Stimulated activated CD8-positive, alpha-beta memory T cell treated with anti-CD3 and anti-CD28 coated beads, Interleukin-15, amount 100 ng/mL, for 1 hour (primary cell): ENCODE results near the gene INHBB.
A peak's percentile ranks its signal among the peaks of the same experiment; 100 is the strongest.

Experiments used
- DNase-seq: peaks from one replicate; pipeline ENCODE4 v3.0.0-alpha.2; 2020; ENCODE audit warnings: low read depth

Gene INHBB

GRCh38 chr2:120343100-120343432 is 2.9 kb upstream of the INHBB start:
- no peak for DNase-seq

DNA sequence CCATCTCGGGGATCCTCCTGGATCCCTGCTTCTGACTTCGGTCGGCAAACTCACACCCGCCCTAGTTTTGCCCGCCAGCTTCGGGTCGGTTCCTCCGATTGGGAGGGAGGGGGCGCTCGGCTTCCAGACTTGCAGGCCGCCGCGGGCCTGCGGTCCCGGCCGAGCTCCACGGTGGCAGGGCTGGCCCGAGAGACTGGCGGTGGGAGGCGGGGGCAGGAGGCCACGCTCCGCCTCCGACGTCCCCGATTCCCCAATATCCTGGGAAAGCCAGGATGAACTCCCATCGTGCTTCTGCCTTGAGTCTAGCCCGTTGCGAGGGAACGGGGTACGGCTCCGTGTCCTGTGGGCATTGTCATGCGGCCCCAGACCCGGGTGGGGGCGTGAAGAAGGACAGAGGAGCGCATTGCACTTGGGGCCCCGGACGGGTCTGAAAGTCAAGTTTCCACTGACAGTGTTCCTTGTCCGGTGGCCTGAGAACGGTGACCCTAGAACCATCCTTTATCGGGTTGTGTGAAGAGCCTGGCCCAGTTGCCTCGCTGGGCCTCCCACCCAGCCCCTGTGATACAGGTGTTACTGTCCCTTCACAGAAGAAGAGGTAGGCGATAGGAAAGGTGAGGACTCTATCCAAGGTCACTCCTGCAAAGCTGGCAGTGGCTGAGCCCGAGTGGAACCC is 2.4 kb upstream of the INHBB start:
- peak; percentile 6 for DNase-seq

GRCh38 chr2:120344214-120344975 is 1.5 kb upstream of the INHBB start:
- no peak for DNase-seq

DNA sequence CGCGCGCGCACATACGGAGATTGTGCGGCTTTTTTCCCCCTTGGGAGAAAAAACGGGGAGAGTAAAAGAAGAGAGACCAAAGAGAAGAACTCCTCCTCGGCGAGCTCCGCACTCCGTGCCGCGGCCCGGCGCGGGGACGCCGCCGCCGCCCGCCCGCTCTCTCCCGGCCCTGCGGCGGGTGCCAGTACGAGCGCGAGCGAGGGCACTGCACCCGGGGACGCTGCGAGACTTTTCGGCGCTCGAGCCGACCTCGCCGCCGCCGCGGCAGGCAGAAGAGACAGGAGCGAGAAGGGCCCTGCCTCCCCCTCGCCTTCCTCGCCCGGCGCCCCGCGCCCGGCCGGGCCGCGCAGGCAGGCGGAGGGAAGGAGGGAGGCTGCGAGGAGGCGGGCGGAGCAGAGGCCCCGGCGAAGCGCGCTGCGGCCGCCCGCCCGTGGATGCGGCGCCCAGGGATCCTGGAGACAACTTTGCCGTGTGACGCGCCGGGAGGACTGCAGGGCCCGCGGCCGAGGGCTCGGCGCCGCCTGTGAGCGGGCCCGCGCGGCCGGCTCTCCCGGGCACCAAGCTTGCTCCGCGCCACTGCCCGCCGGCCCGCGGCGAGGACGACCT is 857 bp upstream of the INHBB start:
- no peak for DNase-seq

- DNase-seq = no peak
Observed at GRCh38 chr2:120345608-120346007, 328 bp upstream of the INHBB start.

DNA sequence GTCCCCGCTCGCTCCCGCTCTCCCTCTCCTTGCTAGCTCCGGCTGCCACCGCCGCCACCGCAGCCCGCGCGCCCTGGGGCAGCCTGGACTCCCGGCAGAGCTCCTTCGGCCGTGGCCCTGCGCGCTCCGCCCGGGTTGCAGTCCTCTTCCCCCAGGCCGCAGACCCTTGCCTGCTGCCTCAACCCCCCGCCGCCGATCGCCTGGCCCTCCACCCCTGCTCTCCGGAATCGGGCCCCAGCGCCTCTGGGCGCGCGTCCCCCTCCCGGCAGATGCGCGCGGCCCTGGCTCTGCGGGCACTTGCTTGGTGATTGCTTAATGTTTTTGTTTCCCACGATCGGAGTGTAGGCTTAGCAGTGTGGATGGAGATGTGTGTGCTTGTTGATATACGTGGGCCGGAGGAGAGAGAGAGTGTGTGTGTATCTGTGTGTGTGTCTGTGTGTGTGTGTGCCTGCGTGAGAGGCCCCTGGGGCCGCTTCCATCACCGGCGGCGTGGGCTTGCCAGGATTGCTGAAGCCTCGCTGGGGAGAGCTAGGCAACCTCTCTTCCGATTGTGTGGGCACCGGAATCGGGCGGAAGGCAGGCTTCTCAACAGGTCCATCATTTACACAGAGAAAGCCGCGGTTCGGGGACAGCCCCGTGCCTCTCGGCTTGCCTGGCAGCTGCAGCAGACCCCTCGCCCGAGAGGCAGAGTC is 877 bp downstream of the INHBB start:
- DNase-seq = no peak

- no peak for DNase-seq
Observed at GRCh38 chr2:120347396-120348060, 1.6 kb downstream of the INHBB start.

DNA sequence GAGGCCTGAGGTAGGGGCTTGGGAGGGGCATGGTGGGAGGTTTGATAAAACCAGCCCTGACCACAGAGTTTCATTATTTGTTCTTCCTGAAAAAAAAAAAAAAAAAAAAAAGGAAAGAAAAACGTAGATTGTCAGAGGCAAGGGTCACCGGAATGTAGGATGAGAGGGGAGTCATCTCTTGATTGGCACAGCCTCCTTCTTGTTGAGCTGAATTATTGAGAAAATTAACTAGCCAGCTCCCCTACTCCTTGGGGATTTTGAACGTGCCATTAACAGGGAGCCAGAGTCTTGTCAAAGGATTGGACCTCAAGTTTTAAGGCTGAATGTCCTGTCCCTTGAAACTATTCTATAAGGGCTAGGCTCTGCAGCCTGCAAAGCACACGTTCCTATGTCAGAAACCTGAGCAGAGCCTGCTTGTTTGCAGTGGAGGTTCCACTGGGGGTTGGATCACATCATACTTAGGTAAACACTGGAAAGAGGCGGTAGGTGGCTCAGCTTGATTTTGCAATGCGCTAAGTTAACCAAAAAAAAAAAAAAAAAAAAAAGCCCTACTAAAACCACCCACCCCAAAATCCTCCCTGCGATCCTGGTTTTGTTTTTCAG is 2.3 kb downstream of the INHBB start:
- no peak for DNase-seq

- no peak for DNase-seq
Observed at GRCh38 chr2:120348737-120349439, 3.0 kb downstream of the INHBB start.

DNA sequence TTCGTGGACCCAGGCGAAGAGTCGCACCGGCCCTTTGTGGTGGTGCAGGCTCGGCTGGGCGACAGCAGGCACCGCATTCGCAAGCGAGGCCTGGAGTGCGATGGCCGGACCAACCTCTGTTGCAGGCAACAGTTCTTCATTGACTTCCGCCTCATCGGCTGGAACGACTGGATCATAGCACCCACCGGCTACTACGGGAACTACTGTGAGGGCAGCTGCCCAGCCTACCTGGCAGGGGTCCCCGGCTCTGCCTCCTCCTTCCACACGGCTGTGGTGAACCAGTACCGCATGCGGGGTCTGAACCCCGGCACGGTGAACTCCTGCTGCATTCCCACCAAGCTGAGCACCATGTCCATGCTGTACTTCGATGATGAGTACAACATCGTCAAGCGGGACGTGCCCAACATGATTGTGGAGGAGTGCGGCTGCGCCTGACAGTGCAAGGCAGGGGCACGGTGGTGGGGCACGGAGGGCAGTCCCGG is 3.5 kb downstream of the INHBB start:
- no peak for DNase-seq

- no peak for DNase-seq
Observed at GRCh38 chr2:120350080-120350479, 4.1 kb downstream of the INHBB start.

DNA sequence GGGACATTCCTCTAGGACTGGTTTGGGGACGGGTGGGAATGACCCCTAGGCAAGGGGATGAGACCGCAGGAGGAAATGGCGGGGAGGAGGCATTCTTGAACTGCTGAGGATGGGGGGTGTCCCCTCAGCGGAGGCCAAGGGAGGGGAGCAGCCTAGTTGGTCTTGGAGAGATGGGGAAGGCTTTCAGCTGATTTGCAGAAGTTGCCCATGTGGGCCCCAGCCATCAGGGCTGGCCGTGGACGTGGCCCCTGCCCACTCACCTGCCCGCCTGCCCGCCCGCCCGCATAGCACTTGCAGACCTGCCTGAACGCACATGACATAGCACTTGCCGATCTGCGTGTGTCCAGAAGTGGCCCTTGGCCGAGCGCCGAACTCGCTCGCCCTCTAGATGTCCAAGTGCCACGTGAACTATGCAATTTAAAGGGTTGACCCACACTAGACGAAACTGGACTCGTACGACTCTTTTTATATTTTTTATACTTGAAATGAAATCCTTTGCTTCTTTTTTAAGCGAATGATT is 4.9 kb downstream of the INHBB start:
- no peak for DNase-seq

- DNase-seq = no peak
Observed at GRCh38 chr2:120352696-120353590, 7.0 kb downstream of the INHBB start.

DNA sequence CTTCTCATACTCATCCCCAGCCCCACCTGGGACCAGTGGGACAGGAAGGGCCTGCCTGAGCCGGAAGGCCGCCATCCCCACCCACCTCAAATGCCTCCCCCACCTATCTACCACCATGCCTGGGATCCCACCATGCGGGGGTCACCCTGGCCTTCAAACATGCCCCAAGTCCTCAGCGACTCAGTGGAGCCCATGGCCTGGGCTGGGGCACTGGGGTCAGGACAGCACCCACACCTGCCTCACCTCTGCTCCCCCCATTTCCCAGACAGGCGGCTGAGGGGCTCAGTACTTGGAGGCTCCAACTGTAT is 7.6 kb downstream of the INHBB start:
- no peak for DNase-seq

DNA sequence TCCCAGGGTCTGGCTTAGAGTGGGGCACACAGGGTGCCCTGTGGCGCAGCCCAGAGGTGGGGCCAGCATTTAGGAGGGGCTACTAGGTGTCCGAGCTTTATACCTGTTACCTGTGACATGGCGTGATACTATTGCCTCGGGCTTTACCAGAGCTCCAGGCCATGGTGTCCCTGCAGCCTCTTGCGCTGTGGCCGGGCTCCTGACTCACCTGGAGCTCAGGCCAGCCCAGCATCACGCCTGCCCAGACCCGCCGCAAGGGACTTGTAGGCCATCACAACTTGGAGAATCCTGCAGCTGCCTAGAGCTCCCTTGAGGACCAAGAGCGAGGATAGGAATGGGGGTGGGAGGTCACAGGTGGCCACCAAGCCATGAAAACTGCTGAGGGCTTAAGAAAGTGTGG is 8.0 kb downstream of the INHBB start:
- no peak for DNase-seq

DNA sequence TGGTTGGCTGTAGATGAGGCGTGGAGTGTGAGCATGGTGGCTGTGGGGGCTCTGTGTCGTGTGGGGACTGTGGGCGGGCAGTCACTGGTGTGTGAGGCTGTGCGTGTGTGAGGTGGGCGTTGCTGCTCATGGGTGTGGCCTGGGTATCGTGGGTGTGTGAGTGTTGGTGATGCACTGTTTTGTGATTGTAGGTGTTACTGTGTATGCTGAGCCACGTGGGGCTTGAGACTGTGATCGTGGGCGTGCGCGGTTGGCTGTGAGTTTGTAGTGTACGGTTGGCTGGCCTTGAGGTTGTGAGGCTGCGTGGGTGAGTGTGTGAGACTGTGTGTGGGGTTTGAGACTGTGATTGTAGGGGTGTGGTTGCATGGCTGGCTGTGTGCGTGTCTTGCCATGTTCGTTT is 8.5 kb downstream of the INHBB start:
- DNase-seq = no peak

DNA sequence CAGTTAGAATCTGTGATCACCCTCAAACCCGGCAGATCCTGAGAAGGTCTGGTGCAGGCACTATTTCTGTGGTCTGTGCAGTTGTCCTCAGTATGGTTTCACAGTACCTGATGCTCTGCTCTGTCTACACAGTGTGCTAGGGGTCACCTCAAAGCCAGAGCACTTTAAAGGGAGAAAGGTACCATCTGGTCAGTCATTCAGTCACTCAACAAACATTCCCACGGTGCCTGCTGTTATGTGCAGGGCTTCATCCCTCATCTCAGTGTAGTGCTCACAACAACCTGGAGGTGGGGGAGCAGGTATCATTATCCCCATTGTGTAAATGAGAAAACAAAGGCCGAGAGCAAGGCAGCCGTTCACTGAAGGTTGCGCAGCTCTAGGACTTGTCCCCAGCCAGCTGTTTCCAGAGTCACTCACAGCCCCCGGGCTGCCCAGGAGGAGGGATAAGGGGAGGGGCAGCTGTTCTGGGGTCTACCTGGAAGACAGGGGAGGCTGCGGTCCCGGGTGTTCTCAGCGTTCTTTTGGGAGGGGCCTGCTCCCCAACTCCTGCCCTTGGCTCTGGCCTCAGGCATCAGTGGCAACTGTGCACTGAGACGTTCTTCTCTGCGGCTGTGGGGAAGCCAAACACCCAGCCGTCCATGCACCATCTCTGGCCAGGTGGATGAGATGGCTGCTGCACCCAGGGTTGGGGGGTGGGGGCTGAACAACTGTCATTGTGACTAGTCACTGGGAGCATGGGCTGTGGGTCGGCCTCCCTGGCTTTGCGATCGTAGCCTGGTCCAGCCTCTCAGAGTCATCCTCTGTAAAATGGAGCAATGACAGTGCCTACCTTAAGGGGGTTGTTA is 9.2 kb downstream of the INHBB start:
- no peak for DNase-seq

DNA sequence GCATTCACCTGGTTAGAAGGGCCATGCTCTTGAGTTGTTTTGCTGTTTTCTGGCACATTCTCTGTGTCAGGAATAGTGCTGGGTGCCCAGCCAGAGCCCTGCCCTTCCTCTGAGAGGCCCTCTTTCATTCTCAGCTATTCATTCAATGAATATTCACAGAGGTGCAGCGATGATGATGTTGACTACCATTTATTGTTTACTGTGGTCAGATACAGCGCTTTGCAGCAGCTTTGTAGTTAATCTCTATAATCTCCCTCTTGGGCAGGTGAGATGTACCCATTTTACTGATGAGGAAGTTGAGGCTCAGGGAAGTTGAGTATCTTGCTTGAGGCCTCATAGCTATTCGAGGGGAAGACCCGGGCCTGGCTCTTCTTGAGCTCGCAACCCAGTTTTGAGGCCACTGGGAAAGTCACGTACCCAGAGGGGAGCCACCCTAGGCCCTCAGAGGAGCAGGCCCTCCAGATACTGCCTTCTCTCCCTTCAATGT is 9.9 kb downstream of the INHBB start:
- DNase-seq = no peak

- DNase-seq = no peak
Observed at GRCh38 chr2:120357768-120358167, 11.8 kb downstream of the INHBB start.
